ENCODE results near the gene NEK9. TPM values are rescaled to one million over a fixed set of nuclear protein-coding genes. Genes with fewer than 3 reads are reported as not detected.

The NEK9 gene
- total and polyA plus RNA-seq, 9 of the 15 experiments (the other 6 are each of a cell fraction or from before 2014, with no cell fraction given): 2.8 to 39.6 (median 19.8) TPM

GRCh38 chr14:75168586-75169335 lies 41.9 kb upstream of the NEK9 start:
- Histone ChIP-seq H3K9ac (ENCODE audit: insufficient read depth in 1 of 2, low read depth in 2 of 2, low read length in 2 of 2) (no peak overlapping the region), H4K20me1 (replicated peaks; ENCODE audit: control insufficient read depth, insufficient read depth, low read length) (peaks cover 30% of the 10 kb centered on the region; the same call in 1 of the 2 replicates), H3K4me1 (replicated peaks in 1 of 2; ENCODE audit: control insufficient read depth in 2 of 2, insufficient read depth in 2 of 2, low read length in 2 of 2) (peaks cover 5 to 14% of the 10 kb centered on the region in 2 experiments; a peak in 4 of 5 replicates), H2AFZ (ENCODE audit: low read depth, low read length) (no peak overlapping the region), H3K9me1 (ENCODE audit: control insufficient read depth, insufficient read depth, low read length) (no peaks in the 10 kb centered on the region), H3K4me2 (ENCODE audit: insufficient read depth, low read length) (no peak overlapping the region), H3K4me3 (no peak overlapping the region), H3K36me3 (ENCODE audit: control insufficient read depth, insufficient read depth, low read length) (peaks cover 3% of the 10 kb centered on the region; the same call in 1 of the 3 replicates), H3K27me3 (ENCODE audit: control insufficient read depth in 2 of 2, insufficient read depth in 2 of 2, low read length in 2 of 2) (no peaks in the 10 kb centered on the region), H3K9me3 (replicated peaks; ENCODE audit: control insufficient read depth, insufficient read depth, low read depth, low read length) (no peaks in the 10 kb centered on the region), H3K79me2 (ENCODE audit: control insufficient read depth, insufficient read depth, low read length) (peaks cover 86% of the 10 kb centered on the region), H3K27ac (ENCODE audit: extremely low read depth, low read depth, low read length) (no peak overlapping the region)
- CTCF ChIA-PET (ENCODE audit: low intra/inter-chr PET ratio): no interaction called here
- BruUV-seq (replicated peaks): no TSS peak
- ATAC-seq (no peak), FAIRE-seq (peak; percentile 23), DNase-seq (ENCODE audit: extremely low read depth in 1 of 4, low spot score in 3 of 4) (no peak)
- intact Hi-C loops (cut with micrococcal nuclease): no loop called here
- in situ Hi-C loops (cut with MboI): no loop called here
- WGBS (ENCODE audit: insufficient coverage, low coverage, missing lambda C conversion rate): 53% methylated on average over 3 of the region's 3 CpGs
- TF ChIP-seq ZBTB2 (IDR thresholded peaks at IDR 0.05) (no peak), ZKSCAN1 (IDR thresholded peaks at IDR 0.05; ENCODE audit: low read depth, low read length) (peak; percentile 70; the same call in 1 of the 2 replicates)
- POLR2A ChIA-PET: interaction anchor here (0.6 to 1.7 kb wide), 4 partner anchors 9 to 127 kb away, joined by 3 to 4 read pairs (median 3); no protein-coding TSS in a partner anchor

- H3K4me3 ChIP-seq: no peak overlapping the region
- peaks cover 81% of the 10 kb centered on the region for H3K79me2 ChIP-seq (ENCODE audit: control insufficient read depth, insufficient read depth, low read length)
- DNase-seq (ENCODE audit: extremely low read depth in 1 of 4, low spot score in 3 of 4): no peak
- ChIA-PET CTCF (ENCODE audit: low intra/inter-chr PET ratio) (no interaction called here), POLR2A (interaction anchor here (0.8 kb wide), 1 partner anchor 264 kb away, joined by 3 read pairs; no protein-coding TSS in a partner anchor)
- intact Hi-C loops (cut with micrococcal nuclease): no loop called here
- H3K9me1 ChIP-seq (ENCODE audit: control insufficient read depth, insufficient read depth, low read length): no peaks in the 10 kb centered on the region
- H3K4me2 ChIP-seq (ENCODE audit: insufficient read depth, low read length): no peak overlapping the region
- H3K4me1 ChIP-seq (replicated peaks in 1 of 2; ENCODE audit: control insufficient read depth in 2 of 2, insufficient read depth in 2 of 2, low read length in 2 of 2): peaks cover 5 to 14% of the 10 kb centered on the region in 2 experiments; a peak in 4 of 5 replicates
- ATAC-seq: no peak
- BruUV-seq (replicated peaks): no TSS peak
- no peak overlapping the region for H3K9ac ChIP-seq (ENCODE audit: insufficient read depth in 1 of 2, low read depth in 2 of 2, low read length in 2 of 2)
- no peak for FAIRE-seq
- H3K36me3 ChIP-seq (ENCODE audit: control insufficient read depth, insufficient read depth, low read length): 0 out of 3 replicates have a peak, but pooled peaks cover 4% of the 10 kb centered on the region
- no peak overlapping the region for H2AFZ ChIP-seq (ENCODE audit: low read depth, low read length)
- H3K27ac ChIP-seq (ENCODE audit: extremely low read depth, low read depth, low read length): no peak overlapping the region
- no peaks in the 10 kb centered on the region for H3K9me3 ChIP-seq (replicated peaks; ENCODE audit: control insufficient read depth, insufficient read depth, low read depth, low read length)
- no peaks in the 10 kb centered on the region for H3K27me3 ChIP-seq (ENCODE audit: control insufficient read depth in 2 of 2, insufficient read depth in 2 of 2, low read length in 2 of 2)
- peaks cover 26% of the 10 kb centered on the region; the same call in 1 of the 2 replicates for H4K20me1 ChIP-seq (replicated peaks; ENCODE audit: control insufficient read depth, insufficient read depth, low read length)
- in situ Hi-C loops (cut with MboI): no loop called here
- no CpG with 5 or more reads among the region's 2 CpGs for WGBS (ENCODE audit: insufficient coverage, low coverage, missing lambda C conversion rate)
- no peak for TF ChIP-seq ZFP91 (CRISPR knock-in tag; IDR thresholded peaks at IDR 0.05)
- TF ChIP-seq SMC3 (conservative IDR thresholded peaks at IDR 0.05; ENCODE audit: insufficient read depth, low read depth, low read length): no peak
- no peak for TF ChIP-seq PHB2 (IDR thresholded peaks at IDR 0.05; ENCODE audit: low read depth)
- no peak for TF ChIP-seq LCOR (CRISPR knock-in tag; IDR thresholded peaks at IDR 0.05)
- no peak for TF ChIP-seq ID3 (CRISPR knock-in tag; IDR thresholded peaks at IDR 0.05)
- TF ChIP-seq ID3 (tag; IDR thresholded peaks at IDR 0.05): no peak
- no peak for TF ChIP-seq RFX5 (IDR thresholded peaks at IDR 0.05; ENCODE audit: low read depth, low read length)
- no peak for TF ChIP-seq TGIF2 (CRISPR knock-in tag; IDR thresholded peaks at IDR 0.05)
Observed at GRCh38 chr14:75167325-75167724, 40.5 kb upstream of the NEK9 start.
